GM21825 (cell line): ENCODE data around the gene DRAXIN.
A peak's percentile ranks its signal among the peaks of the same experiment; 100 is the strongest.

Source experiments
- ATAC-seq: cut with Tn5 transposase; IDR thresholded peaks from one replicate; pipeline ENCODE4 v1.9.1; 2021; ENCODE audit warnings: mild to moderate bottlenecking, moderate library complexity; ENCODE audit not compliant: unreplicated experiment

The DRAXIN gene

DNA sequence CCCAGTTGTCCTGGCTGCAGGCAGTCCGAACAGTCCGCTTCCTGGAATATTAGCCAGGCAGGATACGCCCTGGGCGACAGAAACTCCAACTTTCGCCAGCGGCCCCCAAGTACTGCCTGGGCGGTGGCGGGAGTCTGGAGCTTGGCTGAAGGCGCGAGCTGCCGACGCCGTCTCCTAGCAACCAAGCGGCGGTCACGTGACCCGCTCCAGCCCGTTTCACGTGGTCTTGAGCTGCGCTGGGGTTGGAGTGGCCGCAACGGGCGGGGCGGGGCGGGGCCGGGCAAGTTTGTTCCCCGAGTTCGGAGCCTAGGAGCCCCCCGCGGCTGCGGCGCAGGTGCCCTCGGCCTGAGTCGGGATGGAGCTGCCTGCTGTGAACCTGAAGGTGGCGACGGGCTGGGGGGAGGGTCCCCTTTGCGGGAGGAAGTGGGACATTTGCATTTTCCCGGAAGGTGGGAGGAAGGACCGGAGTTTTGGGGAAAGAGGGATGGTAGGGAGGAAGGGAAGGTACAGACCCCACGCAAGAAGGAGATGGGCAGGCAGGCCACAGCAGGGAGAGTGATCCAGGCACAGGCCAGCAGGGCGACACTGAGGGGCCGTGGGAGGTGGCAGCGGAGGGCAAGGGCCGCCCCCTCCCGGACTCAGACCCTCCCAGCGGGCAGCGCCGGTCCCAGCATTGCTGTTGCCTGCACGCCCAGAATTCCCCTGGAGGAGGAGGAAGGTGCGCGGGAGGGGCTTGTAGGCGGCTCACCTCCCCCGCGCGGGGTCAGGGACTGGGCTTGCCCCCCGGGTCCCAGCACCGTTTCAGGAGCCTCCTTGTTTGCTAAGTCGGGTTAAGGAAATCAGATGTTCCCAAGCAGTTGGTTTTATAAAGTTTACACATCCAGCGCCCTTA is 44.6 kb downstream of the DRAXIN start, which contains the start of gene AGTRAP:
Gene AGTRAP, plus strand, starts transcription at position 283 of the 892 bp plus-strand sequence. Its CDS starts 73 bp downstream, at position 356.
- ATAC-seq, result no peak

DNA sequence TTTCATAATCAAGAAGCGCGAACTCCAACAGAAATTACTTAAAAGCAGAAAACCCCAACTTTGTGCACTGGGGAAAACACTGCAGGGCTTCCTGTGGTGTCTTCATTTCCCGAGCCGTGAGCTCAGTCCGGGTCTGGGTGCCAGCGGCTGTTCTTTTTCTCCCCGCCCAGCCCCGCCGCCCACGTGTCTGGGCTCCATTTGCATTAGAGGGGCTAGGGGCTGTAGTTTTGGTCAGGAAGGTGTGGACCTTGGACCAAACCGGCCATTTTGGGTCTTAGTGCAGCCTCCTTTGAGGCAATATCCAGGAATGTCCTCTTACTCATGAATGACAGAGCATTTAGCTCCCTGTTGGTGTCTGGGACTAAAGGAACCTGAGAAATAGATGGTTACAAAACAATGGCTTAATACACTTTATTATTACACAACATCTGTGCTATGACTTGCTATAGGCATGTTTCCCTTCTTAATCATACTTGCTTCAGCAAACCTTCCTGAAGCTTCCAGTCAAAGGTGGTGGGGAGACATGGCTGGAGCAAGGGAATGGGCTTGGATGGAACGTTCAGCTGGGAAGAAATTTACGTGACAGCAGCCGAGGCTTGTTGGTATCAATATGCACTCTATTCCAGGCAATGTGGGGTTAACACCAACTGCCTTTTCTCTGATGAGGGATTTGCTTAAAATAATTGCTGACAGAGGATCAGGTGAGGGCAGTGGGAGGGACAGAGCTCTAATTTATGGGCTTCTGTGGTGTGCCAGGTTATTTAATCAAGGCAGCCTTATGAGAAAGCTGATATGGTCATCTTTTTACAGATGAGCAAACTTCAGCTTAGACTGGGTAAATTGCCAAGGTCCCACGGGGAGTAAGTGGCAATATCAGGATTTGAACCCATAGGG is 45.5 kb downstream of the DRAXIN start:
- ATAC-seq, result no peak

DNA sequence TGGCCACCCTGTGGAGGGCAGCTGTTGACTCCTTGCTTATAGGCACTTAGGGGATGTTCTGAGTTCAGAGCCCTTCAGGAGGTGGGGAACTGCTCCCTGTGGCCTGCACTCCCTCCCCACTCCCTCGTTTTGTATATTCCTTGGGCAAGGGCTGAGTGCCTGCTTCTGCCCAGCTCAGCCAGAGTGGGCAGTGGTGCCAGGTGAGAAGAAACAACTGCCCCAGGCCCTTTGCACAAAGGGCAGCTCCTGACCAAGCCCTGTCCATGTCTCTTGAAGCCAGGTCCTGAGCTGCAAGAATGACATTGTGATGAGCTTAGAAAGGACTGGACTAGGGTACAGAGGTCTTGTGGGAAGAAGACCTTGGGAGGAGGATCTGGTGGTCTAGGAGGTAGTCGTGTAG is 46.6 kb downstream of the DRAXIN start:
- no peak for ATAC-seq

DNA sequence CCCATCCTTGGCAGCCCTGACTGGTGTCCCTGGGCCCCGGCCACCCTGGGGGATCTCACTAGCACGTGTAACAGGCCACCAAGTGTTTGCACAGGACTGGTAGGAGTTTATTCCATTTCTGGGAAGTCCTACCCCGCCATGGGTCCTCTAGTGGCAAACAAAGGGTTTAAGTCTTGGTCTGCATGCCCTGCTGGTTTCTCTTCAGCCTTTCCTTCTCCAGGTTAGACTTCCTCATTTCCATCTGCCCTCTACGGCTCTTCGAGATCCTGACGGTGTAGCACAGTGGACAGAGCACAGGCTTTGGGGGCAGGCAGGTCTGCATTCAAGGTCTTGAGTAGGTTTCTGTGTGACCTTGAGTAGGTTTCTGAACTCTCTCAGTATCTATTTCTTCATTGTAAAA is 47.3 kb downstream of the DRAXIN start:
- no peak for ATAC-seq

DNA sequence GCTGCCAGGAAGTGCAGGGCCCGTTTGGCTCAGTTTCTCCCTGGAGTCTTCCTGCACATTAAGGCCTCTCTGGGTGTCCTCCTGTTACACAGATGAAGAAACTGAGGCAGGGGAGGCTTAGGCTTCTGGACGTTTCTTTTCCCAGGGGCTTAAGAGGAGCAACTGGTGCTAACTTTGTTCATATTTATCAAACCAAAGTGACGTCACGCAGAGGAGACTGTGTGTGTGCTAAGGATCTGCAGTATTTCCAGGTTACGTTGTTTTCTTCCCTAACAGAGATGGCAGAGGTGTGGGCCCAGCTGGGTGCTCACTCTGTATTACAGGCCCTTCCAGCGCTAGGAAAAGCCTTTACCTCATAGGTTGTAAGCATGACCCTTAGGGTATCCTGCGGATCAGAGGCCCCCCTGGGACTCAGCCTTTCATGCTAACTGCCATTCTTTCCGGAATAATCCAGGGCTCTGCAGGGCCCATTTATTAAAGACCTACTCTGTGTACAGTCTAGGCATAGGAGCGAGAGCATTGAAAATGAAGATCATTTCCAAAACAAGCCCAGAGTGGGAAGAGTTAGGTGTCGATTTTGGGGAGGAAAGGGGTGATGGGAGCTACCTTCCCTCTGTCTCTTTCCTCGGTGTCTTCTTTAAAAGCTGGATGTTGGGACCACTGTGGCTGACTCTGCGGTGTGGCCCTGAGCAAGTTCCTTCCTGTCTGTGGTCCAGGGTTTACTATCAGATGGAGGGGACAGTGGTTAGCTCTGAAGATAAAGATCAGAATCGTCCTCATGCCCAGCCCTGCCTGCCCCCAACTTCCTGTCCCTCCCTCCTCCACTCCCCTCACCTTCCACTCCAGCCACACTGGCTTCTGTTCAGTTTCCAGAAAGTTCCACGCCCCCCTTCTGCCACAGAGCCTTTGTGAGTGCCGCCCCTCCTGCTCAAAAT is 49.0 kb downstream of the DRAXIN start:
- ATAC-seq, result no peak

DNA sequence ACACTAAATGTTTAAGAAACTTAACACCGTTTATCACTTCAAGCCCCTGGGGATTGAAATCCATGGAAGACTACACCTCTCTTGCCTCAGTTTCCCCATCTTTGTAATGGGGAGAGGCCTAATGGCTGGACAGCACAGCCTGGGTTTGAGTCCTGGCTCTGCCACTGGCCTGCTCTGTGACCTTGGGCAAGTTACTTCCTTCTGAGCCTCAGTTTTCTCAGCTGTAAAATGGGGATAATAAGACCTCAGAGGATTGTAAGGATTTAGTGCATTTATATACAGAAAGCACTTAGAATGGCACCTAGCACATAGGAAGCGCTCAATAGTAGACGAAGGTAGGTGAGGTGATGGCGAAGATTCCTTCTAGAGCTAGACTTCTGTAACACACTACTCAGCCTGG is 50.0 kb downstream of the DRAXIN start:
- ATAC-seq, result no peak

DNA sequence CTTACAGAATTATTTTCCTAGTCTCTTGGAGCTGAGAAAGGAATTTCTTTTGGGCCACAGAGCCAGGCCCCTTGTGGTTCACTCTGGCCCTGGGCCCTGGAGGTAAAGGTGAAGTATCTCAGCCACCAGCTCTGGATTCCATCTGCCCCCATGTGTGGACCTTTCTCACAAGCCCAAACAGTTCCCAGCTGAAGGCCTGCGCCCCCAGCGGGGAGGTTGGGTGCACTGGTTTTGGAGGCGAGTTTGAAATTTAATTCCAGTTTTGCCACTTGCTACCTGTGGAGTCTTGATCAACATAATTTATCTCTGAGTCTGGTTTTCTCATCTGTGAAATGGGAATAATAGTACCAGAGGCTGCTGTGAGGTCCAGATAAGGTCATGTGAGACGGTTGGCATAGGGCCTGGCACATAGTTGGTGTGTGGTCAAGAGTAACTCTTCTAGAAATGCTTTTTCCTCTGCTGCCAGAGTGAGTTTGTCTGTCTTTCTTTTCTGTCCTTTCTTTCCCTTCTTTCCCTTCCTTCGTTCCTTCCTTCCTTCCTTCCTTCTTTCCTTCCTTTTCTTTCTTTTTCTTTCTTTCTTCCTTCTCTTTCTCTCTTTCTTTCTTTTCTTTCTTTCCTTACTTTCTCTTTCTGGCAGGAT is 50.5 kb downstream of the DRAXIN start:
- no peak for ATAC-seq

DNA sequence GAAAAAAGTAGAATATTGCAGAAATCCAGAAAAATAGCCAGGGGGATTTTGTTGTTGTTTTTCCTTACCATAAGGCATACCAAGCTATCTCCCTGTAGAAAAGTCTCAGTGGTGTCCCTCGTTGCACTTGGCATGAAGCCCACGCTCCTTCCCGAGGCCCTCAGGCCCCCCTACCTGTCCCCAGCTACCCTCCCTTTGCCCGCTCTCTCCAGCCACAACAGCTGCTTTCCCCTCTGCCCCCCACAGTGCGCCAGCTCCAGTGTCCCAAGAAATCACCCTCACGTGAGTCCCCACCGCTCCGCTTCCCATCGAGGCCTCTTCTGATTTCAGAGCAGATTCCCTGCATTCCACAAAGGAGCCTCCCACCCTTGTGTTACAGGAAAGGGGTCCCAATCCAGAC is 52.8 kb downstream of the DRAXIN start:
- no peak for ATAC-seq

DNA sequence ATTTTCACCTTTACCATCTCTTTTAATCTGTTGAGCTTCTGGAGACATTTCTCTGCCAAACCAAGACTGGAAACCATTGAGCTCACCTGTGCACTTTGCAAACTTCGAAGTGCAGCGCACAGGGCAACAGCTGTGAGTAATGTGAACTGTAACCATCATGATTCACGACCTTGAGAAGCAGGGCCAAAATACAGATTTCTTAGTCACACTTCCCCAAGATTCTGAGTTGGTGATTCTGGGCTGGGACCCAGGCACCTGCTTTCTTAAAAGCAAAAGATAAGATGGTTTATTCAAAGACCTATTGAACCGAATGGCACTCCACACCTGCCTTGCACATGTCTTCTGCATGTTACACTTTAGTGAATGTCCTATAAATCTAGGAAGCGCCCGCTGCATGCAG is 54.6 kb downstream of the DRAXIN start:
- no peak for ATAC-seq

DNA sequence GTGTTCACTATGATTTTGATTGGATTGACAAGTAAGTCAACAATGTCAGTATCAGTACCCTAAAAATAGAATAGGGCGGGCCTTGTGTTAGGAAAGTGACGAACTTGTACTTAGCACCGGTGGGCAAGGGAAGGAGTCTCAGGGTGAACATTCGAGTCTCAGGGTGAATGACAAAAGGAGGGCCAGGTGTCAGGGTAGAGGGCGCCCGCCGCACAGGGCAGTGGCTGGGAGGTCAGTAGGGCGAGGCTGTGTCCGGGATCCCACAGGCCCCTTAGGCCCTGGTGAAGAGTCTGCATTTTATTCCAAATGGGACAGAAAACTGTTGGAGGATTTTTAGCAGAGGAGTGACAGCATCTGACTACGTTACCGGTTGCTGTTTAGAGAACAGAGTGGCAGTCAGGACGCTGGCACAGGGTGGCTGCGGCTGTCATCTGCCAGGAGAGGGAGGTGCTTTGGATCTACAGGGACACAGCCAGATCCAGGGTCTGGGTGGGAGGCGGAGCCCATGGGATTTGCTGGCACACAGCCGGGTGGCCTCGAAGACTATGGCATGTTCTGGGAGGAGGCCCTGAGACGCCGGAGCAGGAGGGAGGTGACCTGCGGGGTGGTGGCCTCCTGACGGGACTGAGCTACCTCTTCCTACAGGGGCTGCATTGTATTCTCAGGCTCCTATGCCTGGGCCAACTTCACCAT is 55.4 kb downstream of the DRAXIN start:
- ATAC-seq, result no peak

DNA sequence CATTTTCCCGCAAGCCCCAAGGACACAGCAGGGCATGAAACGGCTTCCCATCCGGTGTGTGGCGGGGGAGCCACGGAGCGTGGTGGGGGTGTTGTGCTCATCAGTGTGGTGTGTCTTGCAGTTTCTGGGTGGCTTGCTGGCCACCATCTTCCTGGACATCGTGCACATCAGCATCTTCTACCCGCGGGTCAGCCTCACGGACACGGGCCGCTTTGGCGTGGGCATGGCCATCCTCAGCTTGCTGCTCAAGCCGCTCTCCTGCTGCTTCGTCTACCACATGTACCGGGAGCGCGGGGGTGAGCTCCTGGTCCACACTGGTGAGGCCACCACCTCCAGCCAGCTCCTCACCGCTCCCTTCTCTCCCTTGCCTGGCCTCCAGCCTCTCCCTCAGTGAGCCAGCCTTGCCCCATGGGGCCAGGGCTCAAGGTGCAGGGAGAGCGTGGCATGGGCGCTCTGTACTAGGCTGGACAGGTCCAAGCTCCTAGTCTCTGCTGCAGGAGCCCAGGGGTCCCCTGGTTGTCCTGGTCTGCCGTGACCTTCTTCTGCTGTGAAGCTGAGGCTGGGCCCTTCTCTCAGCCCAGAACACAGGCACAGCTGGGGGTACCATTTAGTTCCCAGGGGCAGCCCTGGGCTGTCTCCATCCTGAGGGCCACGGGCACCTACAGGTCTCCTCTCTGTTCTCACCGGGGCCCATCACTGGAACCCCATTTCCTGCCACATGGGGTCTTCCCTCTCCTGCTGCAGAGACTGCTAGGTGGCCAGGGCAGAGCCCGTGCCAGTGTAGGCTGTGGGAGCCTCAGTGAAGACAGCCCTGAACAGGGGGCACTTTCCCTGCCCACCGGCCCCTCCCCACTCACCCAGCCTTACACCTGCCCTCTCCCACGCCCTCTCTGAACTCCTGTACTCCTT is 57.0 kb downstream of the DRAXIN start:
- no peak for ATAC-seq

DNA sequence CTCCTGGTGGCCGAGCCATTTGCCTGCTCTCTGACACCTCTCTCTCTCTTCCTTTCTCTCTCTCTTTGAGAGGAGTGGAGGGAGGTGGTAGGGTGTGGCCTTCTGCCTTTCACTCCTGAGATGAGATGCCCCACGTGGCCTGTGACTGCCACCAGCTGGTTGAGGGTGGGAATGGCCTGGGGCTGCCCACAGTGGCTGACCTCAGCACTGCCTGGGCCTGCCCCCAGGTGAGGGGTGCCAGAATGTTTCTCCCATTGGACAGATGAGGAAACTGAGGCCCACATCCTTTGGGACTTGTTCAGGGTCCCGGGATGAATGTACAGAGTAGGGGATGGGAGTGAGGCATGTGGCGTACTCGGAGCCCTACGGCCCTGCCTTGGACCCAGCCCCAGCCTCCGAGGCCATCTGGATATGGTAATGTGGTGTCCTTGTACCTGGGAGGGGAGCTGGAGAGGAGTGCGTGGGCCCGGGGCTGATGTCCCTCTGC is 57.7 kb downstream of the DRAXIN start:
- ATAC-seq, result peak; percentile 49

DNA sequence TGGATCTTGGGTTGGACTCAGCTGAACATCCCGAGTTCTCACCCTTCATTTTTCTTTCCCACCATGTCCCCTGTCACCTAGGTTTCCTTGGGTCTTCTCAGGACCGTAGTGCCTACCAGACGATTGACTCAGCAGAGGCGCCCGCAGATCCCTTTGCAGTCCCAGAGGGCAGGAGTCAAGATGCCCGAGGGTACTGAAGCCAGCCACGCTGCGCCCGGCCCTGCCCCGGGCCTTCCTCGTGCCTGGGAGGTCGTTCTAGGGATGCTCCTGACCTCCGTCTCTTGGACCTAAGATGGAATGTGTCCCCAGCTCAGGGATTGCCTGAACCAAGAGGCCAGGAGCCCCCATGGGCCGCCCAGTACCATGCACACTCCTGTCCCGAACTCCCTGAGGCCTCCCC is 58.5 kb downstream of the DRAXIN start:
- no peak for ATAC-seq

DNA sequence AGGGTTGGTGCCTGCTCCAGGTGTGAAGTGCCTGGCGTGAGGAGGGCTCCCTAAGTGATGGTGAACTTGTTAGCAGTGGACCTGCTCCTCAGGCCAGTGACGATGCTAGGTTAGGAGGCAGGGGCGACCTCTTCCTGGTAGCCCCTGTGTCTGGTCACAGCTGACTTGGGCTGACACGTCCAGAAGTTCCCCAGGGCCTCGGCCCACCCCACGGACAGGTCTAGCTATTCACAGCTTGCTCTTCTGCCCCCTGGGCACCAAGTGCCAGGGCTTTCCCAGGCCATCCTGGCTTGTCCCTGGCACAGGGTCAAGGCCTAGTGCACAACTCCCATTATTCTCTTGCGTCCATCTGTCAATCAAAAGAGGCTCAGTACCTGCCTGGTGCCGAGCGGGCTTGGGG is 59.6 kb downstream of the DRAXIN start:
- ATAC-seq, result no peak

DNA sequence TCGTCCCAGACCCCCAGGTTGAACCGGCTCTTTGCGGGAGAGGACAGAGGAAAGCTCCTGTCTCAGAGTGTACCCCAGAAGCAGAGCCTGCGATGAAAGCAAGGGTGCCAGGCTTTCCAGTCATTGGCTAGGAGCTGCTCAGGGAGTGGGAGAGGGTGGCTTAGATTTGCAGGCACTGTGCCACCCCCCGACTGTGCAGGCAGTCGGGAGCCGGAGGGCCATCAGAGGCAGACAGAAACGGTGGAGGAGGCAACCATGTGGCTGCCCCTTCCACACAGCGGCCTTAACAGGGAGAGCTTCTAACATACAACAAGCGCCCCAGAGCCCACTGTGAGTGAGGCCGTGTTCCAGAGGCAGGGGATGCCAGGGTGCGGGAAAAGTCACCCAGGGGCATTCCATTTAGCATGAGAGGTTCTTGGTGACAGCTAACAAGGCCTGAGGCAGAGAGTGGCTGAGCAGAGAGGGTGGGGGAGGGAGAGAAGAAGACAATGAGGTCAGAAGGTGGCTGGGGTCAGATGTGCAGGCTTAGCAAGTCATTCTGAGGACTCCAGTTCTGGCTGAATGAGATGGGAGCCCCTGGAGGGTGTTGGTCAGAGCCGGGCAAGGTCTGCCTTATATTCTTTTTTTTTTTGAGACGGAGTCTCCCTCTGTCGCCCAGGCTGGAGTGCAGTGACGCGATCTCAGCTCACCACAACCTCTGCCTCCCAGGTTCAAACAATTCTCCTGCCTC is 61.0 kb downstream of the DRAXIN start:
- ATAC-seq, result no peak

DNA sequence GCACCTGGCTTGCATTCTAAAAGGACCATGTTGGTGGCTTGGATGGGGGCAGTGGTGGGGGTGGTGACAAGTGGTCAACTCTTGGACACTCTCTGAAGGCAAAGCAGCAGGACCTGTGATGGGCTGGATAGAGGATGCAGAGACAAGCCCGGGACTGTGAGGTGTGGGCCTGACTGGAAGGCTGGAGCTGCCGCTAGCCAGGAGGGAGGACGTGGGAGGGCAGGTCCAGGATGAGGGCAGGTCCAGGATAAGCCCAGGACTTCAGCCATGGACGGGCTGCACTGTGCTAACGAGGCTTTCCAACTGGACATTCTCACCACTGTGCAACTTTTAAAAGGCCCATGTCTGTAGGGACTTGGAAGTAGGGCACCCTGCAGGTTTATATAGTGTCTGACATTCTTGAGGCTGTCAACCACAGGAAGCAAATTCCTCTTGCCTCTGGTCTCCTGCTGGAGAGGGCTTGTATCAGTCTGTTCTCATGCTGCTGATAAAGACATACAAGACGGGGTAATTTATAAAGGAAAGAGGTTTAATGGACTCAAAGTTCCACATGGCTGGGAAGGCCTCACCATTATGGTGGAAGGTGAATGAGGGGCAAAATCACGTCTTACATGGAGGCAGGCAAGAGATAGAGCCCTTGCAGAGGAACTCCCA is 62.2 kb downstream of the DRAXIN start:
- no peak for ATAC-seq

DNA sequence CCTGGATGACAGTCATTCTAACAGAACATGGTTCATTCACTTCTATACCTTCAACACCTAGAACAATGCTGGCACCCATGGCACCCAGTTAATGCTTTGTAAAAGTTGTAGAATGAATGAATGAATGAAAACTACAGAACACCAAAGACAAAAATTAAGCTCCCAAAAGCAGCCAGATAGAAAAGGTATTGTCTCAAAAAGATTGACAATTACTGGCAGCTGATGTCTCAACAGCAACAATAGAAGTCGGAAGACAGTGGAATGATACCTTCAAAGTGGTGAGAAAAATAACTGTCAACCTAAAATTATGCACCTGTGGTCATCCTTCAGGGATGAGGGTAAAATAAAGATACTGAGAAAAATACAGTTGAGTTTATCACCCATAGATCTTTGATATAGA is 65.5 kb downstream of the DRAXIN start:
- no peak for ATAC-seq
